ENCODE measurements around the gene KRTAP19-8. TPM values are rescaled to one million over a fixed set of nuclear protein-coding genes. Genes with fewer than 3 reads are reported as not detected.

Gene KRTAP19-8
- total RNA-seq = not detected in 2 replicates

- no peak for ATAC-seq (ENCODE audit: low read depth)
- no peaks in the 10 kb centered on the region for H3K4me1 Mint-ChIP-seq
- intact Hi-C loops (cut with micrococcal nuclease) = no loop called here
- ChIA-PET POLR2A (no interaction called here), CTCF (no interaction called here)
- H3K9me3 Mint-ChIP-seq = peaks cover 3% of the 10 kb centered on the region
- DNase-seq = no peak
- no peak within 1 kb of the TSS for H3K4me3 Mint-ChIP-seq
- H3K27me3 Mint-ChIP-seq = peaks cover 7% of the 10 kb centered on the region
- no peak within 1 kb of the TSS for H3K27ac Mint-ChIP-seq
- no peaks in the 10 kb centered on the region for H3K36me3 Mint-ChIP-seq (ENCODE audit: low read depth)
- no peak for TF ChIP-seq CTCF (IDR thresholded peaks at IDR 0.05)
These were observed at the start of gene KRTAP19-8 for GRCh38 chr21:31038376-31038775. TSS of gene KRTAP19-8 (minus strand) at chr21:31038476. CDS start at chr21:31038443, 33 bp downstream.

- no peak overlapping the region for H3K4me3 Mint-ChIP-seq
- H3K4me1 Mint-ChIP-seq = peaks cover 2% of the 10 kb centered on the region
- no peaks in the 10 kb centered on the region for H3K27me3 Mint-ChIP-seq
- POLR2A ChIA-PET = no interaction called here
- ATAC-seq (ENCODE audit: low read depth) (no peak), DNase-seq (no peak)
- no peaks in the 10 kb centered on the region for H3K36me3 Mint-ChIP-seq (ENCODE audit: low read depth)
- TF ChIP-seq CTCF (IDR thresholded peaks at IDR 0.05) = no peak
- CTCF ChIA-PET = interaction anchor here (1.5 to 3.2 kb wide), 4 partner anchors 11 to 1044 kb away, joined by 4 to 11 read pairs (median 8); no protein-coding TSS in a partner anchor
- no peaks in the 10 kb centered on the region for H3K9me3 Mint-ChIP-seq
- intact Hi-C loops (cut with micrococcal nuclease) = loop anchor here (5.0 to 10.0 kb wide), 3 partner anchors 1611 to 1993 kb away; no protein-coding TSS in a partner anchor
- H3K27ac Mint-ChIP-seq = no peak overlapping the region
These were observed 49.6 kb upstream of the KRTAP19-8 start for GRCh38 chr21:31087639-31088473.

GRCh38 chr21:31084689-31085088 is 46.4 kb upstream of the KRTAP19-8 start:
- CTCF ChIA-PET = no interaction called here
- Mint-ChIP-seq H3K27me3 (peaks cover 2% of the 10 kb centered on the region), H3K4me3 (no peak overlapping the region), H3K27ac (no peak overlapping the region), H3K9me3 (no peaks in the 10 kb centered on the region), H3K36me3 (ENCODE audit: low read depth) (no peaks in the 10 kb centered on the region), H3K4me1 (peaks cover 2% of the 10 kb centered on the region)
- POLR2A ChIA-PET = no interaction called here
- DNase-seq (no peak), ATAC-seq (ENCODE audit: low read depth) (no peak)
- no peak for TF ChIP-seq CTCF (IDR thresholded peaks at IDR 0.05)
- intact Hi-C loops (cut with micrococcal nuclease) = loop anchor here (5.0 to 10.0 kb wide), 3 partner anchors 1607 to 1990 kb away; no protein-coding TSS in a partner anchor

GRCh38 chr21:31078796-31079195 is 40.5 kb upstream of the KRTAP19-8 start:
- Mint-ChIP-seq H3K27ac (no peak overlapping the region), H3K4me1 (no peaks in the 10 kb centered on the region), H3K27me3 (peaks cover 2% of the 10 kb centered on the region), H3K9me3 (no peaks in the 10 kb centered on the region), H3K36me3 (ENCODE audit: low read depth) (no peaks in the 10 kb centered on the region), H3K4me3 (no peak overlapping the region)
- intact Hi-C loops (cut with micrococcal nuclease) = no loop called here
- ATAC-seq (ENCODE audit: low read depth) = no peak
- no peak for TF ChIP-seq CTCF (IDR thresholded peaks at IDR 0.05)
- ChIA-PET CTCF (no interaction called here), POLR2A (no interaction called here)
- no peak for DNase-seq

- Mint-ChIP-seq H3K36me3 (ENCODE audit: low read depth) (no peaks in the 10 kb centered on the region), H3K27ac (no peak overlapping the region), H3K4me3 (no peak overlapping the region), H3K4me1 (no peaks in the 10 kb centered on the region), H3K27me3 (peaks cover 2% of the 10 kb centered on the region), H3K9me3 (no peaks in the 10 kb centered on the region)
- ChIA-PET CTCF (no interaction called here), POLR2A (no interaction called here)
- intact Hi-C loops (cut with micrococcal nuclease) = no loop called here
- DNase-seq (no peak), ATAC-seq (ENCODE audit: low read depth) (no peak)
- no peak for TF ChIP-seq CTCF (IDR thresholded peaks at IDR 0.05)
These were observed 39.9 kb upstream of the KRTAP19-8 start for GRCh38 chr21:31078216-31078615.
